GM19099 (cell line): ENCODE measurements around the gene SLC22A4.

Experiments
- POLR2A ChIP-seq: IDR thresholded peaks from 3 replicates; pipeline ENCODE4 v1.6.1; 2011; ENCODE audit warnings: low read depth; ENCODE audit not compliant: insufficient read length; ENCODE audit errors: extremely low read depth

SLC22A4 gene

GRCh38 chr5:132378580-132378979 is 84.4 kb downstream of the SLC22A4 start:
- TF ChIP-seq POLR2A: no peak

- no peak for TF ChIP-seq POLR2A
Observed at GRCh38 chr5:132380047-132380446, 85.9 kb downstream of the SLC22A4 start.

- TF ChIP-seq POLR2A: no peak
Observed at GRCh38 chr5:132380741-132381140, 86.5 kb downstream of the SLC22A4 start.

GRCh38 chr5:132381614-132382013 is 87.4 kb downstream of the SLC22A4 start:
- TF ChIP-seq POLR2A: no peak

GRCh38 chr5:132383261-132383660 is 89.1 kb downstream of the SLC22A4 start:
- no peak for TF ChIP-seq POLR2A

GRCh38 chr5:132383984-132384383 is 89.8 kb downstream of the SLC22A4 start:
- TF ChIP-seq POLR2A: no peak

GRCh38 chr5:132384506-132385050 is 90.4 kb downstream of the SLC22A4 start:
- TF ChIP-seq POLR2A: no peak

GRCh38 chr5:132385326-132386105 is 91.3 kb downstream of the SLC22A4 start:
- TF ChIP-seq POLR2A: no peak

- no peak for TF ChIP-seq POLR2A
Observed at GRCh38 chr5:132386644-132387286, 92.6 kb downstream of the SLC22A4 start.

- TF ChIP-seq POLR2A: no peak
Observed at GRCh38 chr5:132387640-132388117, 93.5 kb downstream of the SLC22A4 start.

GRCh38 chr5:132388244-132389050 is 94.3 kb downstream of the SLC22A4 start:
- TF ChIP-seq POLR2A: no peak

- TF ChIP-seq POLR2A: no peak
Observed at GRCh38 chr5:132389051-132389331, 94.8 kb downstream of the SLC22A4 start.

- TF ChIP-seq POLR2A: no peak
Observed at GRCh38 chr5:132389585-132390286, 95.5 kb downstream of the SLC22A4 start.

- no peak for TF ChIP-seq POLR2A
Observed at GRCh38 chr5:132391247-132391646, 97.1 kb downstream of the SLC22A4 start.

- no peak for TF ChIP-seq POLR2A
Observed at GRCh38 chr5:132391870-132392269, 97.7 kb downstream of the SLC22A4 start.

- TF ChIP-seq POLR2A: no peak
Observed at GRCh38 chr5:132392411-132392810, 98.2 kb downstream of the SLC22A4 start.
